Urothelium cell line (cell line): ENCODE measurements around the gene STXBP6.

ENCODE experiments used
- DNase-seq: peaks from one replicate; pipeline ENCODE4 v3.0.0; 2011; ENCODE audit warnings: low spot score, mixed read lengths
- FAIRE-seq: peaks from 2 replicates; lab custom pipeline; 2011; peaks lifted over from hg19 to GRCh38; lab: Jason Lieb, UNC

STXBP6 gene

DNA sequence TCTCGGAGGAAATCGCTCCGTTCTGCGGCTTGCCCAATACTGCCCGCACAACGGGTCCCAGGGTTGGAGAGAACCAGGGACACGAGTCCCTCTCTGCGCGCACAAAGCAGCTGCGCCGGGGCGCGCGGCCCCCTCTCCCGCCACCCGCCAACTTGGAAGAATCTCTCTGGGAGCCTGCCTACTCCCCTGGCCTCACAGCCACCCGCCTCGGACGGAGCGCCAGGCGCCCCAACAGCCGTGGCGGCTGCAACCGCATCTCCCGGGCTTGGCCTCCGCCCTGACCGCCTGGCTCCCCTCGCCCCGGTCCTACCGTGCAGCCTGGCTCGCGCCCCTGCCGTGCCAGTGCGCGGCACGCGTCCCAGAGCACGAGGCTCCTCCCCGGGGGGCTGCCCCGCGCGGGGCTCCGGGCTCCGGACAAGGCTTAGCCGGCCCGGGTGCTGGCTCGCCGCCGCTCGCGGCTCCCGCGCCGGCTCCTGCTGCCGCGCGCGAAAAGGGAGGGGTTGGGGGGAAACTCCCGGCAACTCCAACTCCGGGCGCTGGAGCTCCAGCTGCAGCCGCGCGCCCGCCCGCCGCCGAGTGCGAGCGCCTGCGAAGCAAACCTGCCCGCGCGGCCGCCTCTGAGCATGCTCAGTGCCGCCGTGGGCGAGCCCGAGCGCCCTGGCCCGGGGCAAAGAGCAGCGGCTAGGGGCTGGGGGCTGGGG, at the start of gene STXBP6:
STXBP6 (minus strand) TSS at position 580 of the 701 bp plus-strand sequence. CDS start 75,329 bp downstream, outside the sequence.
- no peak for FAIRE-seq

DNA sequence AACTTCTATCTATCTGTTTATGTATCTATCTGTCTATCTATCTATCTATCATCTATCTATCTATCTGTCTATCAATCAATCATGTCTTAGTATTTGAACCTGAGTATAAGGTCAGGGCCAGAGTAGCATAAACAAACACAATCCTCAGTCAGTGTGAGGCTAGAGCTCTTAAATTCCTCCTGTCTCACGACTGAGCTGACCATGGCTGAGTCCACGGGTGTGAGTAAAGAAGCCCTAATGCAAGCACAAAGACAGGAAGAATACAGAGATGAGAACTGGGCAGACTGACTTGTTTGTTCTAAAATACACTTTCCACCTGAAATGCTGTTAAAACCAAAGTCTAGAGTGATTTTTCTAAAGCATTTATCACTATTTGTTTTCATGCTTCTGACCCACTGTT, 47.2 kb upstream of the STXBP6 start:
- DNase-seq (no peak), FAIRE-seq (no peak)

More for the DNA sequence above, at the start of gene STXBP6:
- no peak for DNase-seq

DNA sequence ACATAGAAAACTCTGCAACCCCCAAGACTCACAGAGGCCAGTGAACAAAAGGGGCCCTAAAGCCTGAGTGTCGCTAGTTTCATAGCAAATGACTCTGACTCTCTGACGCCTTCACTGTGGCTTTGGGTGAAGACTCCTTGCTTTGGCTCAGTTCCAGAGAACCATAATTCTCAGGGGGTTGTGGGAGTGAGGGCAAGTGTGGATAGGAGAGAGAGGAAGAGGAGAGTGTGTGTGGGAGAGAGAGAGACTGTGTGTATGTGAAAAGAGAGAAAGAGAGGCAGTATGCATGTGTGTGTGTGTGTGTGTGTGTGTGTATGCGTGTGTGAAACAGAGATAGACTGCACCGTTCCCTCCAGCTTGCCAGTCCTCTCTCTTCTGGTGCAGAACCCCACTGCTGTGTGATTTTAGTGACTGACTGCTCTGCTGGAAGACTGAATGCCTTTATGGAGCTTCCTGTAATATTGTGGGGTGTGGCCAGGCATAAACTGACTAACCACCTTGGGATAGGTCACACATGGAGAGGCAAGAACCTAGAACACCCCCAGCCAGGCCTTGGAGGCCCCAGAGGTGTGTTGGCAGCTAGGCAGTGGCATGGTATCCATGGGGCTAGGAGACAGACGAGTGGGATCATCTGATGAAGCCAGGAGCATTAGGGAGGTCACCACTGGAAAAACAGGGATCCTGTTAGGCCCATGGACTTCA, 45.9 kb upstream of the STXBP6 start:
- FAIRE-seq (no peak), DNase-seq (no peak)

GRCh38 chr14:25094171-25094907, 44.4 kb upstream of the STXBP6 start:
- DNase-seq (no peak), FAIRE-seq (no peak)

DNA sequence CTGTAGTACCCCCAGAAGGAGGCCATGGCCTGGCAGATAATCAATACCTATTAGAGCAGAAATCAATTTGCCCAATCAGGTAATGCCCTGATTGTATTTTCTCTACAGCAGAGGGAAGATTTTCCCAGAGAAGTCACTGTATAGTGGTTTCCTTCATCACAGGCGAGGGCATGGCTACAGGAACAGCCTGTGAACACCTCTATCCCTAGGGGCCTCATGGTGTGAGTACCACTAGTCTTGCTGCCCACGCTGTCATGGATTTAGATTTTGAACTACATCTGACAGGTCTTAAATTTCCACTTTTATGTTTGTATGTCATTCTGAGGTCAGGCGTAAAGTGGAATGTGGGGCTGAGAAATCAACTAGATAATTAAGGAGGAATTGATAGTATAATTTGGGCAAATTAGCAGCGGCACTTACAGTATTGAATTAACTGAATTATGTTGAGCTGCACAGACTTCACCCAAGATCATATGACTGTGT, 42.4 kb upstream of the STXBP6 start:
- DNase-seq = no peak
- FAIRE-seq = no peak

- FAIRE-seq (no peak), DNase-seq (peak; percentile 72)
These were observed 40.9 kb upstream of the STXBP6 start for GRCh38 chr14:25090716-25091454.

GRCh38 chr14:25090256-25090655, 40.3 kb upstream of the STXBP6 start:
- FAIRE-seq (no peak), DNase-seq (no peak)

GRCh38 chr14:25089496-25089895, 39.5 kb upstream of the STXBP6 start:
- FAIRE-seq (no peak), DNase-seq (no peak)

DNA sequence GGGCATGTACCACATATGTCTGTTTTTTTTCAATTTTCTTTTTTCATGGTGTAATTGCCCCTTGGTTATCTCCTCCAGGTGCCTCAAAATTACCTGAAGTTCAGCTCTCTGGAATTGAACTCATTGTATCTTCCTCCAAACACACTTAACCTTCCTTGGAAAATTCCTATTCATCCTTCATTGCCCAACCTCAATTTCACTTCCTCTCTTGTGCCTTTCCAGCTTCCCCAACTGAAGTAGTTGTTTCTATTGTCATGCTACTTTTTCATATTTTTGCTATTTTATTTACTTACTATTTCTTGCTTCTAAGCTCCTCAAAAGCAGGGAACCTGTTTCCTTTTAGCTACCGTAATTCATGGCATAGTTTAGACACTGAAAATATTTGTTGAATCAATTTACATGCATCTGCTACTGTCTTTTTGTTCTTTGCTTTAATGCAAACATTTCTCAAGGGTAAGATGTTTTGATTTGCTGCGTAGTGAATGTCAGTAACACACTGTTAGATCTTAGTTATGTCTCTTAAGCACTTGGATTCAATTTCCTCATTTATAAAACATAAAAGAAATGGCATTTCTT, 37.0 kb upstream of the STXBP6 start:
- no peak for FAIRE-seq
- DNase-seq = no peak

- FAIRE-seq = no peak
- DNase-seq = no peak
These were observed 36.1 kb upstream of the STXBP6 start for GRCh38 chr14:25086081-25086480.

DNA sequence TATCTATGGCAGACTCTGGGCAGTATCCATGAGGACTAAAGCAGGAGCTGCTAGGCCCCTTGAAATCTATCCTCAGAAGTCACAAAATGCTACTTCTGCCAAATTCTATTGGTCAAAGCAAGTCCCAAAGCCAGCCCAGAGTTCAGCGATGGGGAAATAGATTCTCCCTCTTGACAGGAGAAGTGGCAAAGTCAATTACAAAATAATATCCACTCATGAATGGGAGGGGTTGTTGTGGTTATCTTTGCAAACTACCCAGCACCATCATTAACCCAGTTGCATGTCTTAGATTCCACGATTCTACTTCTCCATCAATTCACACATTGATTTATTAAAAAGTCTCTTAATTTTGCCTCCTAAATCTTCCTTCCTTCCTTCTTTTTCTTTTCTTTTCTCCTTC, 30.7 kb upstream of the STXBP6 start:
- no peak for DNase-seq
- FAIRE-seq = no peak

DNA sequence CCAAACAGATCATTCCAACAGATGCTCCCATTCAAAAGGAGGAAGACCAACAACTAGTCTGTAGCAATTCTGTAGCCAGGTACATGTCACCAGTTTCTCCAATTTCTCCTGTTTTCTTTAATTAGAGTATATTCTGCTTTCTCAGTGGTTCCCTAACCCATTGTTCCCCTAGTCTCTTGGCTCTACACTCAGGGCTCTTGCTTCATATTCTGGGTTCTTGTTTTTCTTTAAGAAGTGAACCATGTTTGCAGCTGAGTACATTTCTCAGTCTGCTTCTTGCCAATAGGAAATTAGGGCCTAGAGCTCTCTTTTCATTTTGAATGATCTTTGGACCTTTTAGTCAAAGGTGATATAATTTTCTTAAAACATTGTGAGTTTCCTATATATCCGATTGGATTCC, 29.4 kb upstream of the STXBP6 start:
- DNase-seq = no peak
- FAIRE-seq = no peak

- no peak for FAIRE-seq
- DNase-seq = no peak
These were observed 24.2 kb upstream of the STXBP6 start for GRCh38 chr14:25074099-25074685.

- no peak for DNase-seq
These were observed 19.9 kb upstream of the STXBP6 start for GRCh38 chr14:25069879-25070278.

DNA sequence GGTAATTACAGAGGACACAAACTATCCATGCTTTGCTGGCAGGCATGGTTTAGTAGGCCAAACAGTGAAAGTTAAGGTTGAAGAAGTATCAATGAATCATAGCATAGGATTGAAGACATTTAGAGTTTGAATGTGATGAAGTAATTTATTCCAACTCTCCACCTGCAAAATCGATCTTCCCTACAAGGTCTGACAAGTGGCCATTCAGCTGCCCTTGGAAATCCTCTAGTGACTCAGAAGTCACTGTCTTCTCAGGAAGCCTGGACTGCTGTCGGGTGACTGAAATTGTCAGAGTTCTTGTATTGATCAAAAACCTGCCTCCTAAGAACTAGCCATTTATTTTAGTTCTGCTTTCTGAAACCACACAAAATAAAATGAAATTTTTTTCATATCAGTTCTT, 17.7 kb upstream of the STXBP6 start:
- FAIRE-seq (no peak), DNase-seq (no peak)

More at GRCh38 chr14:25069879-25070278, 19.9 kb upstream of the STXBP6 start:
- FAIRE-seq = no peak

- DNase-seq = no peak
- FAIRE-seq = no peak
These were observed 12.0 kb upstream of the STXBP6 start for GRCh38 chr14:25062022-25062321.

DNA sequence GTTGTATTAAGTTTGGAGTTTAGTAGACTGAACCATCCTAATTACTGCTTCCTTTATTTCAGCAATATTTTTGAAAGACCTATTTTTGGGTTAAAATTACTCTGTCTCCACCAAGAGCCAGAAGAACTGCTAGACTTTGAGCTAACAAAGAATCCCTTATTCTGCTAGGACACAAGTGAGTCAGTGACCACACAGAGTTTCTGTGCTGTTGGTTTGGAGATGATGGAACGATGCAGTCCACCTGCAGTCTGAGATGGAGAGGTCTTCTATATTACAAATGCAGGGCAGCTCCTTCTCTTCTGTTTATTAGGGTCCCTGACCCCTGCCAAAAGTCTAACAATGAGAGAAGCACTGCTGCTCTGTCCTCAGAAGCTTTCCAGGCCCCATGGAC, 6.7 kb upstream of the STXBP6 start:
- DNase-seq (no peak), FAIRE-seq (no peak)

DNA sequence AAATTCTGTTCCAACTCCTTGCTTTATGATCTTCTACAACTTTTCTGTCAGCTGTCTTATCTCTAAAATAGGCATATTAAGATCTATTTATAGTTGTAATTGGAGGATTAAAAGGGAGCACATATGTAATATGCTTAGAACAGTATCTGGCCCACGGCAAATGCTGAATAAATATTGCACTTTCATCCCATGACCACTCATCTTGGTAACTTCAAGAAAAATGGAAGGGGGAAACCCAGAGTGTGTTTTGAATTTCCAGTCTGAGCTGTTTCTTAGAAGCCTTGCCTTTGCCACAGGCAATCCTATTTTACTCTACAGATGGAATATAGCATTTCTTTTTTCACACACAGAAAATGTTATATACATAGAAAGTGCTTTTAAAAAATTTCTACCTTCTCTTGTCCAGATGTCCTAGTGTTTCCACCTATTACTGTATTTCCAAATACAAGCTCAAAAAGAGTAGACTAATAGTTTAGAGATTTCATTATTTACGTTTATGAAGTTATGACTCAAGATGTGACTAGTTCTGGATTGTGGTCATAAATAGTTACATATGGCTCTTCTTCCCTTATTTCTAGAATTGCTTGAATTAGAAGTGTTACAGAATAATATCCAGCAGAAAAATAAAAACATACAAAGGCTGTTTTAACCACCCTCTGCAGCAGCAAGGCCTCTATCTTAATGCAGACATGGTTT, 6.2 kb upstream of the STXBP6 start:
- DNase-seq = no peak
- no peak for FAIRE-seq

DNA sequence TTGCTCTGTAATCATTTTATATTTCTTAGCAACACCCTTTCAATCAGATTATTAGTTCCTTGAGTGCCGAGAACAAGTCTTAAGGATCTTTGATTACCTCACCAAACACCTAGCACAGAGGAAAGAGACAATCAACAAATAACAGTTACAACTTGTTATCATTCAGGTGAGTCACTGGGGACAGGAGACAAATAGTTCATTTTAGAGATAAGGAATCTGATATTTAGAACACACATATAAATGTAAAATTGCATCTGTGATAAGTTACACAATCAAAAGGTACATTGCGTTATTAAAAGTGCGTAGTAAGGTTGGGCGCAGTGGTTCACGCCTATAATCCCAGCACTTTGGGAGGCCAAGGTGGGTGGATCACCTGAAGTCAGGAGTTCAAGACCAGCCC, 5.1 kb upstream of the STXBP6 start:
- no peak for DNase-seq
- FAIRE-seq = no peak

DNA sequence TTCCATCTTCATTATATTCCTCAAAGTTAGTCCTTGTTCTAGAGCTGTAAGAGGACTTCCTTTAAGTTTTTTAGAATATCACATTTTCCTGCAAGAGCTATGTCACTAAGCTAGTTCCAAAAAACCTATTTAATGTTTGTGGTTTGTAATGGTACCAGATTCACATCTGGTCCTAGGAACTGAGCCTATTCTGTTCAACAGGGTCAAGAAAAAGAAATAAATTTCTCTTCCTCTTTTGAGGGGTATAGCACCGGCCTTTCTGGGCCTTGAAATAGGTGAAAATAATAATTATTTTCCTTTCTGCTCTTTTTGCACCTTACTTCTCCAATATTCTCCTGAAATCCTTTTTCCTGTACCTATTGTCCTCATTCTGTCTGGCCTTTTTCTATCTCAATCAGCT, 3.6 kb upstream of the STXBP6 start:
- FAIRE-seq (no peak), DNase-seq (no peak)
